GM21619 (cell line): Measurements from ENCODE around the gene ADORA2A.
"Not testable (repeated sequence)": the region's sequence is repeated elsewhere in the genome, so short reads cannot be mapped to it uniquely, and the experiment has no call there.

Experiments
- ATAC-seq: cut with Tn5 transposase; IDR thresholded peaks from one replicate; pipeline ENCODE4 v1.9.1; 2021; ENCODE audit not compliant: unreplicated experiment

The ADORA2A gene

DNA sequence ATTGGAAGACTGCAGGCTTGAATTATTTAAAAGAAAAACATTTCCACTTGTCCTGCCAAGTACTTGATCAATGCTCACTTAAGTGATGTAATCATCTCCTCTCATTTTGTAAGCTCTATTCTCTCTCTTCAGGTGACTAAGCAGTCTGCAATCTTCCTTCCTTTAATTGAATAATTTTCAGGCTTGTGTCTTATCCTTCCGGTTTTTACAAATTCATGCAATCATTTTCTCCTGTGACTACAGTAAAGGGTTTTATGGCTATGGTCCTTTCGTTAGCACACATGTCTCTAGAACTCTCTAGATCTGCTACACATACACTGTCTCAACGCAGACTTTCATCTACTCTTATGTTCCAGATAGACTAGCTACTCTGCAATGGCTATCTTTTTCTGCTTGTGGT is 55.2 kb downstream of the ADORA2A start:
- no peak for ATAC-seq

DNA sequence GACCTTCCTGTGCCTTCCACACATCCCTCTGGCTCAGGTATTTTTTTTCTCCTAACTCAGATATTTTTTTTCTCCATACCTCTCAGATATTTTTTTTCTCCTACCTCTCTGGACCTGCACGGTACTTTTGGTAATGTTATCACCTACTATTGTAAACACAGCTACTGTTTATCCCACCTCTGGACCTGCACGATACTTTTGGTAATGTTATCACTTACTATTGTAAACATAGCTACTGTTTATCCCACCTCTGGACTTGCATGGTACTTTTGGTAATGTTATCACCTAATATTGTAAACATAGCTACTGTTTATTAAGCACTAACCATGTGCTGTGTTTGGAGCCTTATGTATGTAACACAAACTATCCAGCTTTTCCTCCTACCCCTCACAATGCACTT is 55.6 kb downstream of the ADORA2A start:
- no peak for ATAC-seq

DNA sequence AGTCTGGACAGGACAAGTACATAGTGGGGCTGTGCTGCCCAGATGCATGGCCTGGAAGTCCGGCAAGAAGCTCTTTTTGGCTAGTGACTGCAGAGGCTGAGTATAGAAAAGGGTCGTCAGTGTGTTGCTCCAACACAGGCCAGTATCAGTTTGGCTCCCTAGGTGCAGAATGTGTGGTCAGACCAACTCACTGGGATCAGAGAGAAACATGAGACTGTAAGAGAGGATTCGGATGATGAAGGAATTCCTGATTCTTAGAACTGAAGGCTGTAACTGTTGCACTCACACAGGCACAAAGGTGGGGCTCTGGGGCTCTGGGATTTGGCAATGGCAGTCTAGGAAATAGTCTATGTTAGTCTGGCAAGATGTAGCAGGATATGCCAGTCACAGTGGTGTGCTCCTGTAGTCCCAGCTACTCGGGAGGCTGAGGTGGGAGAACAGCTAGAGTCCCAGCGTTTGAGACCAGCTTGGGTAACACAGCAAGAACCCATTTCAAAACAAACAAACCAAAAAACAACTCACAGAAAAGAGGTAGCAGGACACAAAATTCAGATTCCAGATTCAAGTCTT is 56.7 kb downstream of the ADORA2A start:
- ATAC-seq = no peak

DNA sequence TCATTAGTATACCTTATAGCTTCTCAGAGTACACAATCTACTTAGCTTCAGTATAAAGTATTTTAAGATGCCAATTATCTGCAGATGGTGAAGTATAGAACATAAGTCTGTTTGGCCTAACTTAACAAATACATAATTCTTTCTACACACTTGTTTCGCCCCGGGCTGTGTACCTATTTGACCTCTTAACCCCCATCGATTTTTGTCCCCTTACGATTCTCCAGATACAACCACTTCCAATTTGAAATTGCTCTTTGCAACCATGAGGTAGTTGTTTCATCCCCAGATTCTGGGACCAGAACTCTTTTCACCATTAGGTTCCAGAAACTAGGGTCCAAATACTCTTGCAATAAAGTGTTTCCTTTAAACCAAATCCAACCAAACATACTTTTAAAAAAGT is 57.8 kb downstream of the ADORA2A start:
- ATAC-seq = no peak

DNA sequence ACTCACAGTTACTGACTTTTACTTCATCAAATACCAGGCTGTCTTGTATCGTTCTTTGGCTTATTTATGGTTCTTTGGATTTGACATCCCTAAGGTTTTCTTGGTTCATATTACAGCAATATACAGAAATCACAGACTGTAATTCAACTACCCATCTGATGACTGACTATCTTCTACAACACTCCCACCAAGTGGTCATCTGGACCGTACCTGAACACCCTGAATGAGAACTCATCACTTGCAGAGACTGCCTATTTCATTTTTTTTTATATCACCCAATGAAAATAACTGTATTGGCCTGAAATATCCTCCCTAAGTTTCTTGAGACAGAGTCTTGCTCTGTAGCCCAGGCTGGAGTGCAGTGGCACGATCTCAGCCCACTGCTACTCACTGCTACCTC is 58.2 kb downstream of the ADORA2A start:
- no peak for ATAC-seq

DNA sequence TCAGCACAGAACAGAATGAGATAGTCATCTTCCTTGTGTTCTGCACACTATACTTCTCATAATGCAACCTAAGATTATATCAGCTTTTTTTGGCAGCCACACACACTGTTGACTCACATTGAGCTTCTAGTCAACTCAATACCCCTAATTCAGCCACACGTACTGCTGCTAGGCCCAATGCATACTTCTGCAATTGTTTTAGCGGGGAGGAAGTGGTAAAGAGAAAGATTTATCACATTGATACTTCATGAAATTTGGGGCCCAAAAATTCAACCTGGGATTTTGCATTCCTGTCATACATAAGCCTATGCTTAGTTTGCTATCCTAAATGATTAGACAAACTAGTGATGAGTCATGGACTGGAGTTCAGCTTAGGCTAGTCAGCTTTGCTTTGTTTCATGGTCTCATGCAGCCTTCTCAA is 59.1 kb downstream of the ADORA2A start:
- ATAC-seq = no peak

DNA sequence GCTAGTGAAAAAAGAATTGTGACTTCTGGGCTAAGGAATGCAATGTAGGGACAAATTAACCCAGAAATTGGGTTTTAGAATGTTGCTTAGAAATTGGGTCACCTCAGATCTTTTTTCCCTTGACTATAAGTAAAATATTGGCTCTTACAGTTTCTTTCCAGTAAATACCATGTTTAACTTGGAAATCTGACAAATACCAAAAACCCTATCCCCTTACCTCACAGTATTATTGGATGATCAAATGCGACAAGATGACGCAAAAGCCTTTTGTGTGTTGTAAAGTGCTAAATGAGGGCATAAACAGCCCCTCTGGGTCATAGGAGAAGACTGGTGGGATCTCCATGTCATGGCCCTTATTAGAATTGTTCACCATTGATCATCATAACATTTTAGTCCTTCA is 61.6 kb downstream of the ADORA2A start:
- no peak for ATAC-seq

DNA sequence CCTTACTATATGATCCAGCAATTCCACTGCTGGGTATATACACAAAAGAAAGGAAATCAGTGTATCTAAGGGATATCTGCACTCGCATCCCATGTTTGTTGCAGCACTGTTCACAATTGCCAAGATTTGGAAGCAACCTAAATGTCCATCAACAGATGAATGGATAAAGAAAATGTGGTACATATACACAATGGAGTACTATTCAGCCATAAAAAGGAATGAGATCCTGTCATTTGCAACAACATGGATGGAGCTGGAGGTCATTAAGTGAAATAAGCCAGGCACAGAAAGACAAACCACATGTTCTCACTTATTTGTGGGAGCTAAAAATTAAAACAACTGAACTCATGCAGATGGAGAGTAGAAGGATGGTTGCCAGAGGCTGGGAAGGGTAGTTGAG is 62.0 kb downstream of the ADORA2A start:
- not testable (repeated sequence) for ATAC-seq
